Ectodermal cell (in vitro differentiated cells): Measurements from ENCODE around the gene PRR9.
"Not testable (repeated sequence)": the region's sequence is repeated elsewhere in the genome, so short reads cannot be mapped to it uniquely, and the experiment has no call there.

Experiments
- H3K27ac ChIP-seq: 2 replicates; pipeline ENCODE4 v1.7.0; 2013; ENCODE audit warnings: mild to moderate bottlenecking, low read depth, low read length; ENCODE audit not compliant: insufficient read depth, poor library complexity, severe bottlenecking
- H3K27me3 ChIP-seq: 2 replicates; pipeline ENCODE4 v1.7.0; 2013; ENCODE audit warnings: mild to moderate bottlenecking, low read length; ENCODE audit not compliant: insufficient read depth, control insufficient read depth, poor library complexity, severe bottlenecking
- H3K36me3 ChIP-seq: one replicate; pipeline ENCODE4 v1.7.0; 2013; ENCODE audit warnings: low read length; ENCODE audit not compliant: control insufficient read depth, insufficient read depth
- H3K4me1 ChIP-seq: one replicate; pipeline ENCODE4 v1.7.0; 2013; ENCODE audit warnings: low read length; ENCODE audit not compliant: control insufficient read depth, insufficient read depth
- H3K4me3 ChIP-seq: 2 replicates; pipeline ENCODE4 v1.7.0; 2013; ENCODE audit warnings: low read depth, low read length, control low read depth; ENCODE audit not compliant: insufficient read depth
- H3K9me3 ChIP-seq: 2 replicates; pipeline ENCODE4 v1.7.0; 2013; ENCODE audit warnings: mild to moderate bottlenecking, low read length, moderate library complexity; ENCODE audit not compliant: control insufficient read depth
- whole genome bisulfite sequencing, 2 experiments: methylation state at CpG; one replicate each; pipeline ENCODE4 v1.1.7; 2013; ENCODE audit warnings: missing lambda C conversion rate in 2 of 2; 5-methylcytosine and 5-hydroxymethylcytosine counted together

Gene PRR9

DNA sequence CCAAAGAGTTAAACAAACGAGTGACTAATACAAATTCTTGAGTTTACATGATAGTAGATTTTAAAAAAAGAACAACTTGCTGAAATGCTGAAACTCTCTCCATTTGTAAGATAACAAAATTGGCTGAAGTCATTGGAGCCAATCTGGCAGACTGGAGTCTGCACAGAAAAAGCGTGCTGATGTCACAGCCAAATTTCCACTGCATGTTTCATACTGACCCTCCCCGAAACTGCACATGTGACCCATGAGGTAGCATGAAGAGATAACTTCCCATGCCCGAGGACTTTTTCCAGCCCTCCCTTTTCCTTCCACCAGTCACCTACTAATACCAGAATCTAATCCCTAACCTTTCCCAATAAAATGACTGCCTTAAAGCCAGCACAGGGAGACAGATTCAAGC is 15.4 kb upstream of the PRR9 start:
- no peak overlapping the region for H3K4me3 ChIP-seq
- H3K27ac ChIP-seq: no peak overlapping the region
- no peaks in the 10 kb centered on the region for H3K27me3 ChIP-seq
- no peaks in the 10 kb centered on the region for H3K4me1 ChIP-seq
- no peaks in the 10 kb centered on the region for H3K9me3 ChIP-seq
- WGBS, 2 experiments: 84 to 89% methylated on average over 3 to 4 of the region's 4 CpGs
- no peaks in the 10 kb centered on the region for H3K36me3 ChIP-seq

DNA sequence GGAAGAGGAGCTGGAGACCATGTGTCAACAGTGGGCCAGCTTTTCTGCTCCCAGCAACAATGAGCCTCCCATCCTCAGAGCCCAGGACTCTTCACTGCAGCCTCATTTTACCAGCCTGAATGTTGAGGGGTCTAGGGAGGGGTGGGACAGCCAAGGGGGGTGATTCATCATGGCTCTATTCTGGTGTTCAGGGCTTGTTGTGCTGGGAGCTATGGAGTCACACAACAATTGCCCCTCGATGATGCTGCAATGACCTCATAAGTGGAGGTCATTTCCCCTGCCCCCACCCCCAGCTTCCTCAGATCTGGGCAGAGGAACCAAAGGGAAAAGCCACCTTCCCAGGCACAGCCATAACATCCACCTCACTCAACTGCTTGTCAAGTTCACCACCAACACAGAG is 14.3 kb upstream of the PRR9 start, which contains the start of gene LELP1:
LELP1 (plus strand) TSS at position 301 of the 400 bp plus-strand sequence. CDS start 1,278 bp downstream, outside the sequence.
- Histone ChIP-seq H3K36me3 (no peaks in the 10 kb centered on the region), H3K4me1 (no peaks in the 10 kb centered on the region), H3K4me3 (no peak within 1 kb of the TSS), H3K27me3 (no peaks in the 10 kb centered on the region), H3K27ac (no peak within 1 kb of the TSS), H3K9me3 (no peaks in the 10 kb centered on the region)
- 93 to 100% methylated on average over 1 of the region's 1 CpG for WGBS, 2 experiments

DNA sequence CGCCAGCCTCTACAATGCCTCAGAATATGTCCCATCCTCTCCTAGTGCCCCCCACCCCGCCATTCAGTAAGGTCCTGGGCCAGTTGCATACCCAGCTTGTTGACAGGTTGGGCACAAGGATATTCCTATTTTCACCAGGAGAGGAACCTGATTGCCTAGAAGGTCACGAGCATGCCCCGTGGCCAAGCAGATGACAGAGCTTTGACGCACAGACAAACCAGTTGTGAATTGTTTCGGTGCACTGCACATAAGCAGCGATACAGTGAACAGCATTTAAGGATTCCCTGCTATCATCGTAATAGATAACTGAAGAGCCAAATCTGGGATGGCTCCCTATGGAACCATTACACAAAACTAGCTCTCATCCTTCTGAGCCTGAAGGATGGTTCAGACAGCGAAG is 10.8 kb upstream of the PRR9 start:
- H3K27me3 ChIP-seq: no peaks in the 10 kb centered on the region
- no peaks in the 10 kb centered on the region for H3K36me3 ChIP-seq
- 90 to 91% methylated on average over 9 of the region's 9 CpGs for WGBS, 2 experiments
- no peaks in the 10 kb centered on the region for H3K9me3 ChIP-seq
- H3K4me1 ChIP-seq: no peaks in the 10 kb centered on the region
- no peak overlapping the region for H3K4me3 ChIP-seq
- H3K27ac ChIP-seq: no peak overlapping the region

DNA sequence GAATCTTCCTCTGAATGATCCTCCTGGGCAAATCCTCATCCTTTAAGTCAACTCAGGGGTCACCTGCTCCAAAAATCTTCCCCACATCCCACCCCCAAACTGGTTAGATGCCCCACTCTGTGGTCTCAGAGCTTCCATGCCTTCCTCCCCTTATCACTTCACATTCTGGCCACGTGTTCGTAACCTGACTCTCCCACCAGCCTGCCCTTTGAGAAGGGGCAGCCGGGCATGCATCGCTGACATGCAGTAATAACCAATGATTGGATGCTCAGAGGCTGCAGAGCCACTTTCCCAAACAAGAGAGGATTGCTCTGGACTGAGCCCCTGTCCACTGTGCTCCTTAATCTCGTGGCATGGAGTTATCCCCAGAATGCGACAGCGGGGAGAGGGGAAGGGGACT is 7.2 kb upstream of the PRR9 start:
- H3K27me3 ChIP-seq: no peaks in the 10 kb centered on the region
- no peak overlapping the region for H3K4me3 ChIP-seq
- H3K27ac ChIP-seq: no peak overlapping the region
- 71 to 72% methylated on average over 7 of the region's 7 CpGs for WGBS, 2 experiments
- H3K36me3 ChIP-seq: no peaks in the 10 kb centered on the region
- H3K9me3 ChIP-seq: no peaks in the 10 kb centered on the region
- no peaks in the 10 kb centered on the region for H3K4me1 ChIP-seq

DNA sequence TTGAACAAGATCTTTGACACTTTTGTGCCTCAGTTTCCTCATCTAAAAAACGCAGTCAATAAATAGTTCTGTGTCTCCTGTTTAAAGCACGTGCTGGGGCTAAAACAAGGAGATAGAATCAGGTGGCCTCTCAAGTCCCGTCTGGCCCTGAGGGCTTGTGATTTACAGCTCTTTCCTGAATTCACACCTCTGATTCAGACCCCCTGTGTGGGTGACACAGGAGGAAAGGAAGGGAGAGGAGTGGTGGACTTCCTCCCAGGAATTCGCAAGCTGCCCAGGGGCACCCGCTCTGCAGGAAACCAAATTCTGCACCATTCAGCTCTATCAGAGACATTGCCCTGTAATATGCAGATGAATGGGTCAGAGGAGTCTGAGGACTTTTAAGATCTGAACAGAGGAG is 5.2 kb upstream of the PRR9 start:
- WGBS, 2 experiments: 78 to 85% methylated on average over 5 of the region's 5 CpGs
- no peaks in the 10 kb centered on the region for H3K9me3 ChIP-seq
- H3K27ac ChIP-seq: no peak overlapping the region
- H3K36me3 ChIP-seq: no peaks in the 10 kb centered on the region
- no peaks in the 10 kb centered on the region for H3K4me1 ChIP-seq
- H3K4me3 ChIP-seq: no peak overlapping the region
- H3K27me3 ChIP-seq: no peaks in the 10 kb centered on the region

DNA sequence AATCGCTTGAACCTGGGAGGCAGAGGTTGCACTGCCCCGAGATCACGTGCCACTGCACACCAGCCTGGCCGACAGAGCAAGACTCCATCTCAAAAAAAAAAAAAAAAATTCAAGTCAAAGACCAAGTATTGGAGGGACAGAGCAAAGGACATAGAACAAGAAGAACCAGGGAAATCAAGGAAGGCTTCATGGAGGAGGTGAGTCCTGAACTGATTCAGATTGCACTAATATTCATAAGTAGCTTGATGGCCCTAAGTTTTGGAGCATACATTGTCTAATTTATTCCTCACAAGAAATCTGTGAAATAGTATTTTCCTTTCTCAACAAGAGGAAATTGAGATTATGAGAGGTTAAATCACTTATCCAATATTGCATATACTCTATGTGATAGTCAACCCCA is 3.9 kb upstream of the PRR9 start:
- WGBS, 2 experiments: 92 to 98% methylated on average over 4 of the region's 4 CpGs
- H3K27me3 ChIP-seq: no peaks in the 10 kb centered on the region
- no peak overlapping the region for H3K4me3 ChIP-seq
- H3K27ac ChIP-seq: no peak overlapping the region
- H3K36me3 ChIP-seq: no peaks in the 10 kb centered on the region
- no peaks in the 10 kb centered on the region for H3K9me3 ChIP-seq
- no peaks in the 10 kb centered on the region for H3K4me1 ChIP-seq

DNA sequence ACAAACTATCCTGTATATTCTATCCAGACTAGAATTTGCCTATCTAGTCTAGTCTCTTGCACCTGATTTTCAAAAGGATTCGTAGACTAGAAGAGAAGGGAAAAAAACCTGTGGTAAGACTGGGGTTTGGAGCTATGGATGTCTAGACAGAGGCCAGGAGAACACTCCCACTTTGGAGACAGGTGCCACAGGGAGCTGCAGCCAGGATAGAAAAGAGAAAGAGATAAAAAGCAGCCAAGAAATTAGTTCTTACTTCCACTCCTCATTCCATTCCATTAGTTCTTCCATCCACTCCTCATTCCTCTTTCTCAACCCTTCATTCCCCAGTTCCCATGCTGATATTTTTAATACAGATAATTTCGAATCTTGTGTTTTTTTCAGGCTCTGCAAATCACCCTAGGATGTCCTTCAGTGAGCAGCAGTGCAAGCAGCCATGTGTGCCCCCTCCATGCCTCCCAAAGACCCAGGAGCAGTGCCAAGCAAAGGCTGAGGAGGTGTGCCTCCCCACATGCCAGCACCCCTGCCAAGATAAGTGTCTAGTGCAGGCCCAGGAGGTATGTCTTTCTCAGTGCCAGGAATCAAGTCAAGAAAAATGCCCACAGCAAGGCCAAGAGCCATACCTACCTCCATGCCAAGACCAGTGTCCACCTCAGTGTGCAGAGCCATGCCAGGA is 496 bp downstream of the PRR9 start:
- H3K9me3 ChIP-seq: no peaks in the 10 kb centered on the region
- WGBS, 2 experiments: 76 to 78% methylated on average over 2 of the region's 2 CpGs
- H3K4me1 ChIP-seq: no peaks in the 10 kb centered on the region
- no peaks in the 10 kb centered on the region for H3K36me3 ChIP-seq
- H3K27ac ChIP-seq: no peak overlapping the region
- peaks cover 3% of the 10 kb centered on the region for H3K27me3 ChIP-seq
- H3K4me3 ChIP-seq: no peak overlapping the region

DNA sequence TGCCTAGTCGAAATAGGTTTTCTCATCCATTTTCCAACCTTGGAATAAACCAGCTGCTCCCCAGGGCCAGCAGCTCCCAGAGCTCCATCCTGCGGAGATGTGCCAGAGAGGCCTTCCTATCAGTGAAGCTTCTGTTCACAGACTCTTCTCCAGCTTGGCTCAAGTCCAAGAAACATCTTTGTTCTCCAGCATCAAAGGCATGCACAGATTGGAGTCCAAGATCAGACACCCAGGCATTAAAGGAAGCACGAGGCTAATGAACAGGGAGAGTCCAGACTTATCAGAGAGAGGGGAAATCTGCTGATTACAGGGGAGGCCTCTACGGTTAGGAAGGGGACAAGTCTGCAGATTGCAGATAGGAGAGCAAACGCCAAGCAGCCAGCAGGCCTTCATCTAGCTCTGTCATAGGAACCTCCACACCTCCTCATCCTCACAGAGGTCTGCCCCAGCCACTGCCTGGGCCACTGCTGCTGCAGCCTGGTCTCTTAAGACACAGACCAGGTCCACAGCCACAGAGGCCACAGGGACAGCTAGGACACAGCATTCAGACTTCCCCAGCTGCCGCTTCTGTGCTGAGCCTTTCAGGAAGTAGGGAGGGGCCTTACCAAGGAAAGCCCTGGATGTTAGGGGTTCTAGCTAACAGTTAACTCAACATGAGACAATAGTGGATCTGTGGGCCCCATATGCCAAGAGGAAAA is 3.4 kb downstream of the PRR9 start:
- Histone ChIP-seq H3K27ac (no peak overlapping the region), H3K27me3 (peaks cover 3% of the 10 kb centered on the region), H3K4me1 (no peaks in the 10 kb centered on the region), H3K9me3 (no peaks in the 10 kb centered on the region), H3K36me3 (no peaks in the 10 kb centered on the region), H3K4me3 (no peak overlapping the region)
- WGBS, 2 experiments: 85 to 89% methylated on average over 6 of the region's 6 CpGs

DNA sequence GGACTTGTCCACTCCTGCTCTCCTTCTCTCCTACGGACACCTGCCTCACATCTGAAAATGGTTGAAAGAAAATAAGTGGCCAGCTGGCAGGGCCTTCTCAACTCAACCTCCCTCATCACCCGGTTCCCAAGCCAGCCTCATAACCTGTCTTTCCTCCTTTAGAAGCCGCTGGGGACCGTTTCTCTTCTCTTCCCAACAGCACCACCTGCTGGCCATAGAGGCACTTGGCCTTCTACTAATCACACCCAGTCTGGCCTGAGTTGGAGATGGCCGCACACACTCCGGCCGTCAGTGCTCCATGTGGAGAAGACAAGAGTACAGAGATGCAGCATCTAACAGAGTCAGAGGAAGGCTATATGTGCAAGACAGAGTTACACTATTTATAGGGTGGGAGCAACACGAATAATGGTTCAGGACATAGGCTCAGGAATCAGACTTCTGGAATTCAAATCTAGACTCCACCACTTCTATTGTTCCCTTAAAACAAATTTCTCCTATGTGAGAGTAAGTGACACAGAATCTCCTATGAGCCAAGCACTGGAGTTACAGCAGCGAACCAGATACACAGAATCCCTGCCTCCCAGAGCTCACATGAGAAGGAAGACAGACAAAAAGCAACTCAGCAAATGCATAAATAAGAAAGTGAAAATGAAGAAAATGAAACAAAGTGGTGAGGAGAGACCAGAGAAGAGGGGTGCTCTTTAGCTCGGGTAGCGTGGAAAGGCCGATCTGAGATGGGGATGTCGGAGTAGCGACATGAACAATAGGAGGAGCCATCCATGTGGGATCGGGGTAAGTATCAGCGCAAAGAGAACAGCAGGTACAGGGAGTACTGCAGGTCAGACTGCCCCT is 5.9 kb downstream of the PRR9 start:
- H3K36me3 ChIP-seq, H3K4me1 ChIP-seq, H3K27me3 ChIP-seq, H3K9me3 ChIP-seq, H3K27ac ChIP-seq, H3K4me3 ChIP-seq: not testable (repeated sequence)
- WGBS, 2 experiments: 68 to 71% methylated on average over 14 to 15 of the region's 16 CpGs

DNA sequence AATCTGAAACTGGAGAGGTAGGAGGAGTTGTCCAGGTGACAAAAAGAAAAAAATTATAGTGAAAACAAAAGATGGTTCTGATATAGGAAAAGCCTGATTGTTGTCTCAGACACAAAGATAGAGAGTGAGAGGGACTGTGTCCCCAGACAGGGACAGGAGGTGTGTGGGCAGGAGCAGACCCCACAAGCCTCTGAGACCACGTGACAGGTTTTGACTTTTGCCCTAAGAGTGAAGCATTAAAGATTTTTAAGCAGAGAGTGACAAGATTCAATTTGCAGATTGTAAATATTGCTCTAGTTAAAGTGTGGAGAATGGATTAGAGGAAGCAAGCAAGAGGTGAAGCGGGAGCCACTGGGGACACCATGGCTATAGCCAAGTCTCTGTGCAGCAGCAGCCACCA is 10.4 kb downstream of the PRR9 start:
- H3K27me3 ChIP-seq: no peaks in the 10 kb centered on the region
- WGBS, 2 experiments: 72 to 85% methylated on average over 2 of the region's 2 CpGs

More for the DNA sequence above, 10.4 kb downstream of the PRR9 start:
- no peak overlapping the region for H3K27ac ChIP-seq
- H3K36me3 ChIP-seq: no peaks in the 10 kb centered on the region
- H3K4me1 ChIP-seq: no peaks in the 10 kb centered on the region
- H3K4me3 ChIP-seq: no peak overlapping the region
- H3K9me3 ChIP-seq: no peaks in the 10 kb centered on the region
